ENCODE results near the gene ITGB6. TPM values are rescaled to one million over a fixed set of nuclear protein-coding genes. Genes with fewer than 3 reads are reported as not detected.
A peak's percentile ranks its signal among the peaks of the same experiment; 100 is the strongest.

The ITGB6 gene
- total and polyA plus RNA-seq, 2 of the 4 experiments (the other 2 are of a cell fraction) = under 0.01 TPM; not detected in 1

DNA sequence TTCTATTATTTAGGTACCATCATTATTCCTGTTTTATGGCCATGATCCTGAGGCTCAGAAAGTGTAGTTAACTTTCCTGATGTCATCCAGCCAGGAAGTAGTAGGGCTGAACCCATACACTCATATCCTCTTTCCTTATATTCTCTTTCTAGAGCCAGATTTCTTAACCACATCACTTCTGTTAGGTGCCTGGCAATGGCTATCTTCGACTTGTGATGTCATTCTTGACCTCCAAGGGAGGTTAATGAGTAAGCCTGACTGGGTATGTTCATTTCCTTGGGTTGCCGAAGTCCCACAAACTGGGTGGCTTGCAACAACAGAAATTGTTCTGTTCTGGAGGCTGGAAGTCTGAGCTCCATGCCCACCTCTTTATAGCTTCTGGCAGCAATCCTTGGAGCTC lies 43.4 kb downstream of the ITGB6 start:
- BruUV-seq (replicated peaks) = no TSS peak
- peak; percentile 83 for DNase-seq

More for the DNA sequence above, 43.4 kb downstream of the ITGB6 start:
- Histone ChIP-seq H2AK9ac (replicated peaks; ENCODE audit: low read depth, low read length, poor library complexity) (peak overlapping the region; percentile 33), H3K9ac (ENCODE audit: low read depth, low read length) (no peak overlapping the region), H4K8ac (ENCODE audit: low read depth in 2 of 2, low read length in 2 of 2) (no peak overlapping the region), H3K27me3 (ENCODE audit: control insufficient read depth, insufficient read depth, low read length) (no peaks in the 10 kb centered on the region), H3K4me2 (ENCODE audit: low read depth, low read length) (no peak overlapping the region), H3K4ac (ENCODE audit: low read depth, low read length) (no peak overlapping the region), H3K9me1 (ENCODE audit: insufficient read depth, low read length) (no peaks in the 10 kb centered on the region), H3K4me3 (ENCODE audit: insufficient read depth, low read depth, low read length) (no peak overlapping the region), H2BK5ac (ENCODE audit: low read depth, low read length, poor library complexity, severe bottlenecking) (no peak overlapping the region), H4K91ac (ENCODE audit: insufficient read depth, low read depth, low read length) (no peak overlapping the region), H3K18ac (ENCODE audit: low read depth, low read length) (no peak overlapping the region; the same call in 1 of the 2 replicates), H3K4me1 (ENCODE audit: control insufficient read depth, insufficient read depth, low read length) (no peaks in the 10 kb centered on the region), H2BK120ac (ENCODE audit: low read depth, low read length) (no peak overlapping the region; the same call in 1 of the 2 replicates), H4K5ac (ENCODE audit: low read depth, low read length) (no peak overlapping the region), H2BK15ac (ENCODE audit: low read depth, low read length) (no peak overlapping the region), H2BK20ac (ENCODE audit: low read depth, low read length) (no peak overlapping the region), H3K36me3 (ENCODE audit: control insufficient read depth, insufficient read depth, low read length) (no peaks in the 10 kb centered on the region), H3K56ac (ENCODE audit: extremely low read depth, insufficient read depth, low read length) (no peak overlapping the region), H4K20me1 (ENCODE audit: insufficient read depth, low read length) (no peaks in the 10 kb centered on the region), H2AFZ (replicated peaks; ENCODE audit: low read length, poor library complexity) (peak overlapping the region; percentile 28), H3K14ac (replicated peaks; ENCODE audit: low read depth, low read length) (no peak overlapping the region), H3K23ac (ENCODE audit: low read depth, low read length) (peak overlapping the region; percentile 60; the same call in 1 of the 2 replicates), H3K79me1 (ENCODE audit: low read depth in 1 of 2, low read length in 2 of 2) (no peaks in the 10 kb centered on the region; a peak in 1 of 4 replicates), H3K27ac (ENCODE audit: insufficient read depth, low read length) (no peak overlapping the region), H3K9me3 (ENCODE audit: control insufficient read depth, insufficient read depth, low read length) (no peaks in the 10 kb centered on the region), H2AK5ac (ENCODE audit: low read depth, low read length) (no peak overlapping the region)
- dilution Hi-C loops (cut with HindIII; ENCODE audit: low sequenced_read_pairs, unreplicated experiment) (no loop called here), in situ Hi-C loops (cut with MboI; ENCODE audit: low sequenced_read_pairs) (no loop called here), intact Hi-C loops (cut with micrococcal nuclease) (loop anchor here (5.0 kb wide), 1 partner anchor 36 kb away; no protein-coding TSS in a partner anchor)
- TF ChIP-seq CEBPB (IDR thresholded peaks at IDR 0.05; ENCODE audit: low read depth, low read length) (peak; percentile 37; the same call in 1 of the 2 replicates), CTCF (conservative IDR thresholded peaks at IDR 0.05; ENCODE audit: low read depth, low read length) (no peak)
- ATAC-seq (ENCODE audit: low read depth) = peak; percentile 24; the same call in 1 of the 2 replicates
- ChIA-PET CTCF (interaction anchor here (0.8 kb wide), 1 partner anchor 131 kb away, joined by 3 read pairs; no protein-coding TSS in a partner anchor), POLR2A (ENCODE audit: unreplicated experiment) (no interaction called here)
- no CpG with 5 or more reads among the region's 2 CpGs for WGBS, 2 experiments (ENCODE audit: extremely low coverage in 2 of 2, insufficient read length in 1 of 2)
